H9 (cell line): ENCODE results near the gene ZNFX1. TPM values are rescaled to one million over a fixed set of nuclear protein-coding genes. Genes with fewer than 3 reads are reported as not detected.
A peak's percentile ranks its signal among the peaks of the same experiment; 100 is the strongest.

Experiments
- DNase-seq: peaks from one replicate; pipeline ENCODE4 v3.0.0-alpha.2; 2017
- H2AFZ ChIP-seq: one replicate; pipeline ENCODE4 v1.6.1; 2013; ENCODE audit warnings: mild to moderate bottlenecking, low read length, control low read depth, moderate library complexity
- H2AK5ac ChIP-seq: 2 replicates; pipeline ENCODE4 v1.6.1; 2013; ENCODE audit warnings: low read length, control low read depth, mixed read lengths; ENCODE audit not compliant: insufficient read length
- H2BK120ac ChIP-seq: one replicate; pipeline ENCODE4 v1.6.1; 2013; ENCODE audit warnings: low read depth, mild to moderate bottlenecking, low read length, control low read depth, inconsistent platforms; ENCODE audit not compliant: poor library complexity, severe bottlenecking
- H2BK12ac ChIP-seq: 2 replicates; pipeline ENCODE4 v1.6.1; 2013; ENCODE audit warnings: low read length, control low read depth, mixed read lengths, low read depth; ENCODE audit not compliant: insufficient read length
- H2BK15ac ChIP-seq: 2 replicates; pipeline ENCODE4 v1.6.1; 2013; ENCODE audit warnings: low read depth, low read length, control low read depth
- H2BK20ac ChIP-seq: one replicate; pipeline ENCODE4 v1.6.1; 2013; ENCODE audit warnings: low read depth, mild to moderate bottlenecking, low read length, control low read depth, inconsistent platforms; ENCODE audit not compliant: poor library complexity, severe bottlenecking
- H2BK5ac ChIP-seq: 2 replicates; pipeline ENCODE4 v1.6.1; 2013; ENCODE audit warnings: low read length, control low read depth, mixed read lengths; ENCODE audit not compliant: insufficient read length
- H3K14ac ChIP-seq: 2 replicates; pipeline ENCODE4 v1.6.1; 2013; ENCODE audit warnings: low read length, control low read depth; ENCODE audit not compliant: insufficient read depth
- H3K18ac ChIP-seq: 2 replicates; pipeline ENCODE4 v1.6.1; 2013; ENCODE audit warnings: low read depth, mild to moderate bottlenecking, mixed read lengths, low read length, control low read depth; ENCODE audit not compliant: insufficient read length
- H3K23ac ChIP-seq: 2 replicates; pipeline ENCODE4 v1.6.1; 2013; ENCODE audit warnings: low read length, control low read depth, mixed read lengths, low read depth; ENCODE audit not compliant: insufficient read length
- H3K23me2 ChIP-seq: 2 replicates; pipeline ENCODE4 v1.6.1; 2013; ENCODE audit warnings: low read depth, mild to moderate bottlenecking, mixed read lengths, low read length, control low read depth; ENCODE audit not compliant: insufficient read length, poor library complexity, severe bottlenecking
- H3K27ac ChIP-seq: 2 replicates; pipeline ENCODE4 v1.5.1; 2013; ENCODE audit warnings: low read length, control low read depth, mixed read lengths, low read depth; ENCODE audit not compliant: insufficient read length
- H3K27me3 ChIP-seq: 2 replicates; pipeline ENCODE4 v1.6.1; 2013; ENCODE audit warnings: low read length, control low read depth, inconsistent platforms; ENCODE audit not compliant: insufficient read depth
- H3K4ac ChIP-seq: 2 replicates; pipeline ENCODE4 v1.6.1; 2013; ENCODE audit warnings: low read depth, mild to moderate bottlenecking, control low read depth, inconsistent platforms, low read length, moderate library complexity
- H3K4me1 ChIP-seq: 2 replicates; pipeline ENCODE4 v1.6.1; 2013; ENCODE audit warnings: low read length, control low read depth, inconsistent platforms; ENCODE audit not compliant: insufficient read depth
- H3K4me2 ChIP-seq: 2 replicates; pipeline ENCODE4 v1.6.1; 2013; ENCODE audit warnings: low read length, control low read depth, mixed read lengths; ENCODE audit not compliant: insufficient read length, insufficient read depth
- H3K56ac ChIP-seq: 2 replicates; pipeline ENCODE4 v1.6.1; 2013; ENCODE audit warnings: low read depth, mild to moderate bottlenecking, mixed read lengths, low read length, control low read depth; ENCODE audit not compliant: insufficient read length
- H3K79me1 ChIP-seq: 2 replicates; pipeline ENCODE4 v1.6.1; 2013; ENCODE audit warnings: low read depth, mild to moderate bottlenecking, moderate library complexity, low read length, control low read depth, inconsistent platforms; ENCODE audit not compliant: insufficient read depth, poor library complexity, severe bottlenecking
- H3K79me2 ChIP-seq: 2 replicates; pipeline ENCODE4 v1.6.1; 2013; ENCODE audit warnings: low read length, control low read depth, inconsistent platforms; ENCODE audit not compliant: insufficient read depth
- H3K9ac ChIP-seq: 2 replicates; pipeline ENCODE4 v1.6.1; 2013; ENCODE audit warnings: low read length, control low read depth, mixed read lengths; ENCODE audit not compliant: insufficient read length; ENCODE audit errors: extremely low read depth
- H3K9me3 ChIP-seq: one replicate; pipeline ENCODE4 v1.6.1; 2013; ENCODE audit warnings: low read depth, low read length, inconsistent platforms; ENCODE audit not compliant: control insufficient read depth
- H3T11ph ChIP-seq: one replicate; pipeline ENCODE4 v1.6.1; 2013; ENCODE audit warnings: mild to moderate bottlenecking, low read length, control low read depth, inconsistent platforms
- H4K20me1 ChIP-seq: one replicate; pipeline ENCODE4 v1.6.1; 2013; ENCODE audit not compliant: control insufficient read depth, insufficient read length, insufficient read depth
- H4K5ac ChIP-seq: 2 replicates; pipeline ENCODE4 v1.6.1; 2013; ENCODE audit warnings: low read depth, mild to moderate bottlenecking, mixed read lengths, low read length, control low read depth; ENCODE audit not compliant: insufficient read length
- H4K8ac ChIP-seq: replicated peaks from 2 replicates; pipeline ENCODE4 v1.6.1; 2013; ENCODE audit warnings: low read length, control low read depth, mixed read lengths, low read depth; ENCODE audit not compliant: insufficient read length
- H4K91ac ChIP-seq: 2 replicates; pipeline ENCODE4 v1.6.1; 2013; ENCODE audit warnings: low read depth, mild to moderate bottlenecking, moderate library complexity, mixed read lengths, low read length, control low read depth; ENCODE audit not compliant: insufficient read length
- H3K27ac Mint-ChIP-seq, 3 experiments: 2 replicates in 2 of 3; 3 replicates in 1 of 3; pipeline ENCODE4 v1.8.0; 2020 to 2021; ENCODE audit warnings: mixed read lengths in 3 of 3, mild to moderate bottlenecking in 1 of 3, moderate library complexity in 1 of 3
- H3K27me3 Mint-ChIP-seq: 2 replicates; pipeline ENCODE4 v1.8.0; 2021; ENCODE audit warnings: low read depth, mild to moderate bottlenecking, moderate library complexity, mixed read lengths
- H3K36me3 Mint-ChIP-seq, 3 experiments: 2 replicates in 2 of 3; 3 replicates in 1 of 3; pipeline ENCODE4 v1.8.0; 2020 to 2021; ENCODE audit warnings: low read depth in 3 of 3, mixed read lengths in 3 of 3; ENCODE audit not compliant: insufficient read depth in 1 of 3
- H3K4me1 Mint-ChIP-seq, 2 experiments: 2 replicates each; pipeline ENCODE4 v1.8.0; 2020; ENCODE audit warnings: mixed read lengths in 2 of 2
- H3K4me3 Mint-ChIP-seq, 2 experiments: 2 replicates in 1 of 2; 3 replicates in 1 of 2; pipeline ENCODE4 v1.8.0; 2020 to 2021; ENCODE audit warnings: mild to moderate bottlenecking in 2 of 2, mixed read lengths in 2 of 2, moderate library complexity in 1 of 2
- H3K9me3 Mint-ChIP-seq, 2 experiments: 2 replicates in 1 of 2; 3 replicates in 1 of 2; pipeline ENCODE4 v1.8.0; 2020; ENCODE audit warnings: mild to moderate bottlenecking in 2 of 2, mixed read lengths in 2 of 2, moderate library complexity in 1 of 2
- CTCF ChIP-seq: fragments of 200-600 bp; sonication (generic); conservative IDR thresholded peaks from 3 replicates; pipeline ENCODE4 v1.8.0; 2021; ENCODE audit warnings: antibody characterized with exemption, mild to moderate bottlenecking
- WGBS: extraction: QIAGEN DNeasy Blood & Tissue Kit; methylation state at CpG from one replicate; pipeline ENCODE4 v1.1.7; 2013; ENCODE audit warnings: missing lambda C conversion rate, low lambda C conversion rate, mixed read lengths; ENCODE audit not compliant: insufficient read length; ENCODE audit errors: extremely low coverage; 5-methylcytosine and 5-hydroxymethylcytosine counted together
- total RNA-seq: library from RNA; stranded (reverse); gene quantifications from 2 replicates; pipeline ENCODE4 v1.2.1, GENCODE V29; 2021

ZNFX1 gene
- total RNA-seq, 1 experiment from 2014 or later, result 13.3 TPM

GRCh38 chr20:49277786-49278035 lies 146 bp downstream of the ZNFX1 start:
- H2BK15ac ChIP-seq, result no peak overlapping the region
- H2BK5ac ChIP-seq, result no peak overlapping the region
- peak overlapping the region; percentile 99 for H3K4me3 Mint-ChIP-seq
- no peaks in the 10 kb centered on the region for H3K79me1 ChIP-seq
- H3K23ac ChIP-seq, result no peak overlapping the region
- peak overlapping the region; percentile 66 for H3K9ac ChIP-seq
- peaks cover 35% of the 10 kb centered on the region for H3K23me2 ChIP-seq
- H3K27ac ChIP-seq, result no peak overlapping the region
- H3K56ac ChIP-seq, result no peak overlapping the region
- no peak overlapping the region for H2BK20ac ChIP-seq
- no peak overlapping the region for H2AFZ ChIP-seq
- H3K79me2 ChIP-seq, result peaks cover 50% of the 10 kb centered on the region
- no peak overlapping the region for H2BK120ac ChIP-seq
- peaks cover 32 to 38% of the 10 kb centered on the region in 2 experiments for H3K4me1 Mint-ChIP-seq
- H4K91ac ChIP-seq, result no peak overlapping the region
- TF ChIP-seq CTCF, result no peak
- H2BK12ac ChIP-seq, result no peak overlapping the region
- DNase-seq, result no peak
- no CpG with 5 or more reads among the region's 22 CpGs for WGBS
- no peaks in the 10 kb centered on the region for H4K20me1 ChIP-seq
- peaks cover 19% of the 10 kb centered on the region for H3K27me3 Mint-ChIP-seq
- H3K27ac Mint-ChIP-seq, result 0 out of 7 replicates have a peak overlapping the region, but pooled peaks of 1 of the 3 experiments have one; percentile 72
- H3T11ph ChIP-seq, result no peak overlapping the region
- H4K5ac ChIP-seq, result no peak overlapping the region
- no peaks in the 10 kb centered on the region for H3K4me1 ChIP-seq
- H3K36me3 Mint-ChIP-seq, result peaks cover 52 to 70% (median 66%) of the 10 kb centered on the region in 3 experiments
- H3K9me3 ChIP-seq, result no peaks in the 10 kb centered on the region
- no peak overlapping the region for H4K8ac ChIP-seq
- no peak overlapping the region for H3K14ac ChIP-seq
- H2AK5ac ChIP-seq, result no peak overlapping the region
- peak overlapping the region; percentile 80 for H3K4me2 ChIP-seq
- H3K18ac ChIP-seq, result no peak overlapping the region
- peaks cover 24 to 34% of the 10 kb centered on the region in 2 experiments for H3K9me3 Mint-ChIP-seq
- no peaks in the 10 kb centered on the region for H3K27me3 ChIP-seq
- no peak overlapping the region for H3K4ac ChIP-seq
